HS-5 (cell line): ENCODE results near the gene SERPINB7.

ENCODE experiments used
- DNase-seq: peaks from one replicate; pipeline ENCODE4 v3.0.0-alpha.2; 2012; ENCODE audit warnings: low read depth

The SERPINB7 gene

GRCh38 chr18:63787673-63788072 lies 12.5 kb downstream of the SERPINB7 start:
- DNase-seq: no peak

- DNase-seq: peak; percentile 80
Observed at GRCh38 chr18:63788447-63789096, 13.4 kb downstream of the SERPINB7 start.

- no peak for DNase-seq
Observed at GRCh38 chr18:63789327-63789726, 14.1 kb downstream of the SERPINB7 start.

- DNase-seq: no peak
Observed at GRCh38 chr18:63795606-63796005, 20.4 kb downstream of the SERPINB7 start.

GRCh38 chr18:63799189-63799588 lies 24.0 kb downstream of the SERPINB7 start:
- no peak for DNase-seq

- no peak for DNase-seq
Observed at GRCh38 chr18:63801343-63801742, 26.1 kb downstream of the SERPINB7 start.

GRCh38 chr18:63808125-63808524 lies 32.9 kb downstream of the SERPINB7 start:
- DNase-seq: no peak

GRCh38 chr18:63817441-63818051 lies 42.3 kb downstream of the SERPINB7 start:
- no peak for DNase-seq

GRCh38 chr18:63818212-63818611 lies 43.0 kb downstream of the SERPINB7 start:
- no peak for DNase-seq

GRCh38 chr18:63819786-63820185 lies 44.6 kb downstream of the SERPINB7 start:
- DNase-seq: no peak

- DNase-seq: no peak
Observed at GRCh38 chr18:63820694-63821093, 45.5 kb downstream of the SERPINB7 start.

GRCh38 chr18:63823516-63824219 lies 48.5 kb downstream of the SERPINB7 start:
- no peak for DNase-seq

GRCh38 chr18:63824220-63824525 lies 49.0 kb downstream of the SERPINB7 start:
- no peak for DNase-seq

GRCh38 chr18:63828120-63828519 lies 52.9 kb downstream of the SERPINB7 start:
- no peak for DNase-seq

- DNase-seq: no peak
Observed at GRCh38 chr18:63828656-63829055, 53.4 kb downstream of the SERPINB7 start.

GRCh38 chr18:63829886-63830285 lies 54.7 kb downstream of the SERPINB7 start:
- no peak for DNase-seq

- DNase-seq: peak; percentile 66
Observed at GRCh38 chr18:63831080-63831788, 56.0 kb downstream of the SERPINB7 start.

GRCh38 chr18:63832470-63832869 lies 57.3 kb downstream of the SERPINB7 start:
- peak; percentile 82 for DNase-seq

- DNase-seq: no peak
Observed at GRCh38 chr18:63834471-63835113, 59.4 kb downstream of the SERPINB7 start.

GRCh38 chr18:63836456-63836855 lies 61.2 kb downstream of the SERPINB7 start:
- DNase-seq: no peak

- DNase-seq: no peak
Observed at GRCh38 chr18:63837590-63837989, 62.4 kb downstream of the SERPINB7 start.

- no peak for DNase-seq
Observed at GRCh38 chr18:63843008-63843407, 67.8 kb downstream of the SERPINB7 start.
